ENCODE data around the gene DUS2. TPM values are rescaled to one million over a fixed set of nuclear protein-coding genes. Genes with fewer than 3 reads are reported as not detected.

Gene DUS2
- total and polyA plus RNA-seq, 2 of the 8 experiments (the other 6 are each of a cell fraction or from before 2014, with no cell fraction given): 17.2 to 27.0 TPM

DNA sequence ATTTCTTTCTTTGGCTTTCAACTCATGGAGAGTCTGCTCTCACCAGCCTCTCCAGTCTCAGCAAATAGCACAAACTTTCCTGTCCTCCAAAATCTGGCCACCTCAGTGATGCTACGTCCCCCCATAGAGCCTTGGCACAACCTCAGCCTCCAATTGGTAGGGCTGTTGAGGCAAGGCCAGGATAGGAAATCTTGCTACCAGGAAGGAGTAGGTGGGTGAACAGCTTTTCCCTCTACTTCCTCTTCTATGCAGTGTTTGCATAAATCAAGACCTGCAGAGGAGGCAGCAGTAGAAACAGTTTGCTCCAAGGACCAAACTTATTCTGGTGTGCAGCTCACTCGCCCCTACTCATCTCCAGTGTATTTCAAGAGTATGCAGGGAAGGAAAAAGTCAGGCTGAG is 23.1 kb upstream of the DUS2 start (continued):
- TF ChIP-seq, protein P1, sequence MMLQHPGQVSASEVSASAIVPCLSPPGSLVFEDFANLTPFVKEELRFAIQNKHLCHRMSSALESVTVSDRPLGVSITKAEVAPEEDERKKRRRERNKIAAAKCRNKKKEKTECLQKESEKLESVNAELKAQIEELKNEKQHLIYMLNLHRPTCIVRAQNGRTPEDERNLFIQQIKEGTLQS (IDR thresholded peaks at IDR 0.05; ENCODE audit: insufficient read depth, low read depth, low read length): no peak
- no peak for TF ChIP-seq NANOG (IDR thresholded peaks at IDR 0.05; ENCODE audit: insufficient read depth, low read depth, low read length, poor library complexity, severe bottlenecking)
- no peak for TF ChIP-seq KDM5A (IDR thresholded peaks at IDR 0.05; ENCODE audit: low read length)
- TF ChIP-seq POLR2AphosphoS5 (IDR thresholded peaks at IDR 0.05; ENCODE audit: low read depth, low read length): no peak
- TF ChIP-seq RNF2 (IDR thresholded peaks at IDR 0.05; ENCODE audit: borderline replicate concordance, low read depth, low read length, missing control alignments, poor library complexity, severe bottlenecking): no peak
- TF ChIP-seq TAF7 (optimal IDR thresholded peaks at IDR 0.05; ENCODE audit: borderline replicate concordance, low read depth, low read length): no peak
- TF ChIP-seq RBBP5 (IDR thresholded peaks at IDR 0.05; ENCODE audit: borderline replicate concordance, low read depth, low read length): no peak

Measured in H1 (cell line).